T-cell (primary cell): Measurements from ENCODE around the gene PTPN1. TPM values are rescaled to one million over a fixed set of nuclear protein-coding genes. Genes with fewer than 3 reads are reported as not detected.

ENCODE experiments used
- ATAC-seq, 4 experiments: fragments of 200-7000 bp in 3 of 4; fragments of 150-1000 bp in 1 of 4; cut with Tn5 transposase; replicated peaks in 1 of 4; 1 replicate in 3 of 4; 2 replicates in 1 of 4; pipeline ENCODE4 v1.10.0; 2021; ENCODE audit warnings: moderate library complexity in 3 of 4, mild to moderate bottlenecking in 2 of 4, moderate number of reproducible peaks in 1 of 4
- CTCF ChIA-PET, 2 donors: fragments of 300-600 bp; sonication (Branson Sonifier 250); formaldehyde crosslinking; loops; one replicate each; lab custom pipeline; 2022; ENCODE audit warnings: antibody characterized with exemption in 2 of 2; lab: Charles Lee
- POLR2A ChIA-PET, 2 donors: fragments of 300-600 bp; sonication (Branson Sonifier 250); formaldehyde crosslinking; loops; one replicate each; lab custom pipeline; 2022; ENCODE audit warnings: antibody characterized with exemption in 2 of 2; lab: Charles Lee
- DNase-seq, 35 experiments: peaks; one replicate each; pipeline versions ENCODE4 v3.0.0 to v3.0.0-alpha.2; 2013 to 2023
- H3K27ac ChIP-seq: one replicate; pipeline ENCODE4 v1.5.1; 2013; ENCODE audit warnings: low read length
- H3K27me3 ChIP-seq, 2 experiments: replicated peaks in 1 of 2; 1 replicate in 1 of 2; 2 replicates in 1 of 2; pipeline versions ENCODE4 v1.6.1 to v1.7.0; 2013; ENCODE audit warnings: low read length in 1 of 2, mixed read lengths in 1 of 2; ENCODE audit not compliant: control insufficient read depth in 2 of 2, insufficient read depth in 2 of 2; ENCODE audit errors: extremely low read depth in 1 of 2
- H3K36me3 ChIP-seq, 2 donors: 1 replicate in 1 of 2; 2 replicates in 1 of 2; pipeline versions ENCODE4 v1.6.1 to v1.7.0; 2013; ENCODE audit warnings: low read length in 1 of 2; ENCODE audit not compliant: control insufficient read depth in 2 of 2, insufficient read depth in 1 of 2; ENCODE audit errors: extremely low read depth in 1 of 2
- H3K4me1 ChIP-seq, 2 experiments: 1 replicate in 1 of 2; 2 replicates in 1 of 2; pipeline versions ENCODE4 v1.6.1 to v1.7.0; 2013; ENCODE audit warnings: low read length in 2 of 2, mixed read lengths in 1 of 2; ENCODE audit not compliant: insufficient read depth in 2 of 2, control insufficient read depth in 1 of 2; ENCODE audit errors: extremely low read depth in 1 of 2
- H3K4me3 ChIP-seq, 2 donors: 1 replicate in 1 of 2; 2 replicates in 1 of 2; pipeline versions ENCODE4 v1.5.1 to v1.7.0; 2013; ENCODE audit warnings: mild to moderate bottlenecking in 2 of 2, low read length in 1 of 2, moderate library complexity in 1 of 2; ENCODE audit not compliant: control insufficient read depth in 1 of 2; ENCODE audit errors: extremely low read depth in 1 of 2
- H3K9me3 ChIP-seq: 2 replicates; pipeline ENCODE4 v1.7.0; 2013
- H3K27ac Mint-ChIP-seq, 2 donors: one replicate each; pipeline ENCODE4 v1.8.0; 2020 to 2021; ENCODE audit warnings: mild to moderate bottlenecking in 2 of 2, mixed read lengths in 2 of 2
- H3K27me3 Mint-ChIP-seq, 2 donors: one replicate each; pipeline ENCODE4 v1.8.0; 2021 to 2022; ENCODE audit warnings: mixed read lengths in 2 of 2
- H3K36me3 Mint-ChIP-seq: one replicate; pipeline ENCODE4 v1.8.0; 2021; ENCODE audit warnings: mixed read lengths
- H3K4me1 Mint-ChIP-seq, 3 donors: one replicate each; pipeline ENCODE4 v1.8.0; 2020 to 2022; ENCODE audit warnings: mixed read lengths in 3 of 3, mild to moderate bottlenecking in 1 of 3
- H3K4me3 Mint-ChIP-seq, 3 donors: one replicate each; pipeline ENCODE4 v1.8.0; 2020 to 2022; ENCODE audit warnings: mild to moderate bottlenecking in 3 of 3, mixed read lengths in 3 of 3, moderate library complexity in 3 of 3
- H3K9me3 Mint-ChIP-seq, 3 donors: one replicate each; pipeline ENCODE4 v1.8.0; 2020 to 2022; ENCODE audit warnings: mixed read lengths in 3 of 3
- WGBS: methylation state at CpG from one replicate; pipeline ENCODE4 v1.1.5; 2013; ENCODE audit warnings: missing lambda C conversion rate; ENCODE audit not compliant: insufficient coverage; 5-methylcytosine and 5-hydroxymethylcytosine counted together
- total RNA-seq, 35 experiments: library from RNA in 6 of 35; stranded (reverse) in 6 of 35; fragments of 120-200 nt in 1 of 35; gene quantifications; one replicate each; pipeline versions ENCODE4 v1.2.1 to v1.2.4 and lab custom pipeline; 2013 to 2026

Gene PTPN1
- total RNA-seq, 5 donors from 2014 or later (not counting 1 experiment from before 2014, with no cell fraction given): 50.7 to 67.9 (median 55.3) TPM

- CTCF ChIA-PET: no interaction called here
- 79% methylated on average over 31 of the region's 33 CpGs for WGBS
- ATAC-seq: no peak
Observed at GRCh38 chr20:50601511-50602431, 91.6 kb downstream of the PTPN1 start.

DNA sequence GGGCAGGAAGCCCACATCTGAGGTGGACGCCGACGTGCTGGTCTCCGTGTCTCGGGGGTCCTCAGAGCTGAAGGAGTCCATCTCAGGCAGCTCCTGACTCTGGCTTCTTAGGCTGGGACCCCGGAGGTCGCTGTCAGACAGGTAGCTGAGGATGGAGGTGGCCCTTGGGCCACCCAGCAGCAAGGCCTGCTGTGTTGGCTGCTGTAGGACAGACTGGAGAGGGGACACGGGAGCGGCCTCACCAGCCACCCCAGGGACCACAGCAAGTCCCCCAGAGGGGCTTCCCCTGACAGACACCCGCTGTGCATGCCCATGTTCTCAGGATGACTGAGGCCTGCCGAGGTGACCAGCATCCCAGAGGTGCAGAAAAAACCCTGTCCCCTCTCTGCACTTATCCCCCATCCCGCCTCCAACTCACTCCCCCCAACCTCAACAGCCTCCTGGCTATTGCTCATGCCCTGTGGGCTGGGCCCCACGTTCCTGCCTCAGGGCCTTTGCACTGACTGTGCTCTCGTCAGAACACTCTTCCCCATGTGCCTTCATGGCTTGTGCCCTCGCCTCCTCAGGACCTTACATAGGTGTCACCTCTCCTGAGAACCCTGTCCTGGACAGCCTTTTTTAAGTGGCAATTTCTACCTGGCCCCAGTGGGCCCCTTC is 92.4 kb downstream of the PTPN1 start:
- no peak overlapping the region for H3K4me3 ChIP-seq
- ChIA-PET CTCF (no interaction called here), POLR2A (no interaction called here)
- 79% methylated on average over 10 of the region's 15 CpGs for WGBS
- H3K27me3 ChIP-seq: peaks cover 0 to 59% of the 10 kb centered on the region in 2 experiments
- no peaks in the 10 kb centered on the region for H3K9me3 ChIP-seq
- Mint-ChIP-seq H3K27me3 (peaks cover 5 to 25% of the 10 kb centered on the region in 2 donors), H3K27ac (no peak overlapping the region), H3K4me3 (no peak overlapping the region), H3K4me1 (peaks cover 0 to 1% (median 0%) of the 10 kb centered on the region in 3 donors), H3K36me3 (no peaks in the 10 kb centered on the region), H3K9me3 (no peaks in the 10 kb centered on the region)
- DNase-seq: no peak
- no peaks in the 10 kb centered on the region for H3K36me3 ChIP-seq
- no peak overlapping the region for H3K27ac ChIP-seq
- H3K4me1 ChIP-seq: peaks cover 0 to 5% of the 10 kb centered on the region in 2 experiments
- no peak for ATAC-seq

More at GRCh38 chr20:50601511-50602431, 91.6 kb downstream of the PTPN1 start:
- peaks cover 0 to 1% (median 0%) of the 10 kb centered on the region in 3 donors for H3K4me1 Mint-ChIP-seq
- peaks cover 0 to 54% of the 10 kb centered on the region in 2 experiments for H3K27me3 ChIP-seq
- peaks cover 5 to 18% of the 10 kb centered on the region in 2 donors for H3K27me3 Mint-ChIP-seq
- no peak overlapping the region for H3K4me3 ChIP-seq
- H3K4me1 ChIP-seq: peaks cover 0 to 5% of the 10 kb centered on the region in 2 experiments
- H3K27ac Mint-ChIP-seq: no peak overlapping the region
- DNase-seq: no peak
- no peaks in the 10 kb centered on the region for H3K9me3 ChIP-seq
- H3K27ac ChIP-seq: no peak overlapping the region
- no peak overlapping the region for H3K4me3 Mint-ChIP-seq
- no peaks in the 10 kb centered on the region for H3K36me3 Mint-ChIP-seq
- POLR2A ChIA-PET: no interaction called here
- H3K36me3 ChIP-seq: no peaks in the 10 kb centered on the region
- H3K9me3 Mint-ChIP-seq: no peaks in the 10 kb centered on the region

DNA sequence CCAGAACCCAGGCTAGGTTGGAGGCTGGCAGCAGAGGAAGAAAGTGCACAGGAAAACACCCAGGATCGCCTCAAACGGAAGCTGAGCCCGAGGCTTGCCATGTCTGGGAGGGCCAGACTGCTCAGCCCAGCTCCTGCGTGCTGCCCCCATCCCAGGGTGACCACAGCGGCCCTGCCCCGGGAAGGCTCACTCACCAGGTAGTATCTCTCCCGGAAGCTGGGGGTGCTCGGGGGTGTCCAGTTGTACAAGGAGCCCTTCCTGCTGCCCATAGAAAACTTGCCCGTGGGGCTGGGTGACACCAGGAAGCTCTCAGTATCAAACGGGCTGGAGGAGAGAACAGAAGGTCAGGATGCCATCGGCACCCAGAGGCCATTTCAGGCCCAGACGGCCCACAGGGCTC is 94.3 kb downstream of the PTPN1 start:
- no peak overlapping the region for H3K4me3 Mint-ChIP-seq
- WGBS: 89% methylated on average over 8 of the region's 12 CpGs
- DNase-seq (no peak), ATAC-seq (no peak)
- ChIA-PET POLR2A (no interaction called here), CTCF (no interaction called here)
- no peaks in the 10 kb centered on the region for H3K36me3 Mint-ChIP-seq
- no peak overlapping the region for H3K27ac Mint-ChIP-seq
- peaks cover 5 to 25% of the 10 kb centered on the region in 2 donors for H3K27me3 Mint-ChIP-seq
- H3K27ac ChIP-seq: no peak overlapping the region
- no peak overlapping the region for H3K4me3 ChIP-seq
- no peaks in the 10 kb centered on the region for H3K36me3 ChIP-seq
- H3K9me3 Mint-ChIP-seq: no peaks in the 10 kb centered on the region
- H3K4me1 Mint-ChIP-seq: peaks cover 0 to 1% (median 0%) of the 10 kb centered on the region in 3 donors
- no peaks in the 10 kb centered on the region for H3K9me3 ChIP-seq
- peaks cover 0 to 77% of the 10 kb centered on the region in 2 experiments for H3K27me3 ChIP-seq
- H3K4me1 ChIP-seq: peaks cover 0 to 5% of the 10 kb centered on the region in 2 experiments

DNA sequence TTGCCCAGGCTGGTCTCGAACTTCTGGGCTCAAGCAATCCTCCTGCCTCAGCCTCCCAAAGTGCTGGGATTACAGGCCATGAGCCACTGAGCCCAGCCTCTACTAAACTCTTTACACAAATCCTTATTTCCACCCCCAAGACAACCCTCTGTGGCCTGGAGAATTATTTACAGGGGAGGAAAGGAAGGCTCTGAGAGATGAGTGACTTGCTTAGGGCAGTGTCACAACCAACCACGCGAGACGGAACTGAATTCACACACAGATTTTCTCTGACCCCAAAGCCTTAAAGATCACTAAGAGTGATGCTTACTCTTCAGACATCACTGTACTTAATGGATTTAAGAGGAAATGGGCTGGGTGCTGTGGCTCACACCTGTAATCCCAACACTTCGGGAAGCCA is 95.0 kb downstream of the PTPN1 start:
- no peaks in the 10 kb centered on the region for H3K36me3 Mint-ChIP-seq
- Histone ChIP-seq H3K4me3 (no peak overlapping the region), H3K27me3 (peaks cover 0 to 77% of the 10 kb centered on the region in 2 experiments), H3K27ac (no peak overlapping the region), H3K9me3 (no peaks in the 10 kb centered on the region), H3K36me3 (no peaks in the 10 kb centered on the region), H3K4me1 (peaks cover 0 to 5% of the 10 kb centered on the region in 2 experiments)
- no peaks in the 10 kb centered on the region for H3K9me3 Mint-ChIP-seq
- CTCF ChIA-PET: no interaction called here
- POLR2A ChIA-PET: no interaction called here
- no peak overlapping the region for H3K27ac Mint-ChIP-seq
- no peak overlapping the region for H3K4me3 Mint-ChIP-seq
- H3K27me3 Mint-ChIP-seq: peaks cover 5 to 25% of the 10 kb centered on the region in 2 donors
- H3K4me1 Mint-ChIP-seq: peaks cover 0 to 1% (median 0%) of the 10 kb centered on the region in 3 donors
- 67% methylated on average over 1 of the region's 5 CpGs for WGBS
- DNase-seq (no peak), ATAC-seq (no peak)

DNA sequence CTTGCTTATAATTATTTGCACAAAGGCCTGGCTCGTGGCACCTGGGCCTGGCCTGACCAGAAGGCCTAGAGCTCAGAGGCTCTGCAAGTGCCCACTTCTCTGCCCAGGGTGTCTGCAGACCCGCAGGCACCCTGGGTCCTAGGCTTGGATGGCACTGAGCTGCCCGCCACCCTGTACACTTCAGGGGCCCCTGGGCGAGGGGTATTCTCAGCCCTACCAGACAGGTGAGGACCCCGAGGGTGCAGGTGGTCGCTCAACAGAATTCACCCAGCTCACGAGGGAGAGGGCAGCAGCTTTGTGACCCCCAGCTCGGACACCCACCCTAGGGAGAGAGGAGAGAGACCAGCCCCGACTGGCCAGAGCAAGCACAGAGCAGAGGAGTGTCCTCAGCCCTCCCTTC is 97.3 kb downstream of the PTPN1 start:
- no peaks in the 10 kb centered on the region for H3K4me1 ChIP-seq
- no peak overlapping the region for H3K4me3 Mint-ChIP-seq
- no peaks in the 10 kb centered on the region for H3K36me3 Mint-ChIP-seq
- H3K27ac ChIP-seq: no peak overlapping the region
- POLR2A ChIA-PET: no interaction called here
- H3K4me3 ChIP-seq: no peak overlapping the region
- DNase-seq (no peak), ATAC-seq (no peak)
- peaks cover 5 to 25% of the 10 kb centered on the region in 2 donors for H3K27me3 Mint-ChIP-seq
- no peaks in the 10 kb centered on the region for H3K36me3 ChIP-seq
- no peaks in the 10 kb centered on the region for H3K4me1 Mint-ChIP-seq
- H3K9me3 Mint-ChIP-seq: no peaks in the 10 kb centered on the region
- H3K27me3 ChIP-seq: peaks cover 0 to 68% of the 10 kb centered on the region in 2 experiments
- H3K9me3 ChIP-seq: no peaks in the 10 kb centered on the region
- 76% methylated on average over 8 of the region's 9 CpGs for WGBS
- H3K27ac Mint-ChIP-seq: no peak overlapping the region
- CTCF ChIA-PET: no interaction called here

- no peak overlapping the region for H3K27ac Mint-ChIP-seq
- 86% methylated on average over 23 of the region's 32 CpGs for WGBS
Observed at GRCh38 chr20:50607850-50608749, 97.9 kb downstream of the PTPN1 start.

More at GRCh38 chr20:50607850-50608749, 97.9 kb downstream of the PTPN1 start:
- DNase-seq (no peak), ATAC-seq (no peak)
- Mint-ChIP-seq H3K4me1 (no peaks in the 10 kb centered on the region), H3K36me3 (no peaks in the 10 kb centered on the region), H3K9me3 (no peaks in the 10 kb centered on the region), H3K4me3 (no peak overlapping the region), H3K27me3 (peaks cover 5 to 21% of the 10 kb centered on the region in 2 donors)
- Histone ChIP-seq H3K9me3 (no peaks in the 10 kb centered on the region), H3K27me3 (peaks cover 0 to 61% of the 10 kb centered on the region in 2 experiments), H3K4me3 (no peak overlapping the region), H3K36me3 (no peaks in the 10 kb centered on the region), H3K27ac (no peak overlapping the region), H3K4me1 (no peaks in the 10 kb centered on the region)
- POLR2A ChIA-PET: no interaction called here
- CTCF ChIA-PET: no interaction called here
